HG03066 (cell line): ENCODE results near the gene PRF1.
"Not testable (repeated sequence)": the region's sequence is repeated elsewhere in the genome, so short reads cannot be mapped to it uniquely, and the experiment has no call there.

Experiments used
- ATAC-seq: cut with Tn5 transposase; IDR thresholded peaks from one replicate; pipeline ENCODE4 v1.9.1; 2021; ENCODE audit warnings: low read depth; ENCODE audit not compliant: unreplicated experiment

The PRF1 gene

GRCh38 chr10:70618663-70619062 is 16.1 kb upstream of the PRF1 start:
- no peak for ATAC-seq

- no peak for ATAC-seq
These were observed 15.4 kb upstream of the PRF1 start for GRCh38 chr10:70617798-70618568.

DNA sequence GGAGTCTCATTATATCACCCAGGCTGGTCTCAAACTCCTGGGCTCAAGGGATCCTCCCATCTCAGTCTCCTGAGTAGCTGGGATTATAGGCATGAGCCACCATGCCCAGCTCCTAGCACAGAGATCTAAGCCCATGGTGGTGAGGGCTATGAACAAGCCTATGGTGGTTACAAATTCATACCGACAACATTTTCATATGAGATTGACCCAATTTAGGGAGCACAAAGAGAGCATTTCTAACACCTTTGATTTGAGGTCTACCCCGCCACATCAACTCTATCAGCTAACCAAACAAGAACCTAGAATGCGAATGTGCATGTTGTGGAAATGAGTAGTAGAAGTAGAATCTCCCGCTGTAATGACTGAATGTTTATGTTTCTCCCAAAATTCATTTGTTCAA is 14.2 kb upstream of the PRF1 start:
- no peak for ATAC-seq

DNA sequence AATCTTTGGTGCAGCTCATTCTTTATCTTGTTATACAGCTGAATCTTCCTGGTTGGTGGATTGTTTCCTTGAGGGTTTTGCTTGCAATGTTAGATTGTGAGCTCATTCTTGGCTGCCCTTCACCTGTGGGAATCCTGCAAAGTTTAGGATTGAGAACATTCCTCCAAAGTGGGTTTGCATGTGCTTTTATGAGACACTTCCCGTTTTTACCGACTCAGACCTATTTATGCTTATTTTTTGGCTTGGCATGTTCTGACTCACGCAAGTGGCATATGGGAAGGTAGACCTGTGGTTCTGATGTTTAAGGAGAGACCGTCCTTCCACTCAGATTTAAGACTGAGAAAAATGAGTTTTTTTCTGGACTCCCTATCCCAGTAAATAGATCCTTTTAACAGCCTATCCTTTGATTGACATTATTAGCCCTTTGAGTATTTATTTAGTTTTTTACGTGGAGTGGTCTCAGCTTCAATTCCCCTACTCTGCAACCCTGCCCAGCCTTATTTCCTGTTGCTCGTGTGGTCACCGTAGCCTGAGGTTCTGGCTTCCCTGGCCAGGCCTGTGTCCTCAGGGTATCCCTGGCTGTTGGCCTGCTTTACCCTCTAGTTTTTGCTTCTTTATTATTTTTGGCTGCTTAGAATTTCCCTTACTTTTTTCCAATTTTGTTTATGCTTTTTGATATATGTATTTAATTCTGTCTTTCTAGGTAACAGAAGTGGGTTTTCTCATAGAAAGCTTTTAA is 13.4 kb upstream of the PRF1 start:
- ATAC-seq: no peak

GRCh38 chr10:70615211-70615610 is 12.7 kb upstream of the PRF1 start:
- ATAC-seq: no peak

- ATAC-seq: not testable (repeated sequence)
These were observed 11.8 kb upstream of the PRF1 start for GRCh38 chr10:70614364-70614763.

DNA sequence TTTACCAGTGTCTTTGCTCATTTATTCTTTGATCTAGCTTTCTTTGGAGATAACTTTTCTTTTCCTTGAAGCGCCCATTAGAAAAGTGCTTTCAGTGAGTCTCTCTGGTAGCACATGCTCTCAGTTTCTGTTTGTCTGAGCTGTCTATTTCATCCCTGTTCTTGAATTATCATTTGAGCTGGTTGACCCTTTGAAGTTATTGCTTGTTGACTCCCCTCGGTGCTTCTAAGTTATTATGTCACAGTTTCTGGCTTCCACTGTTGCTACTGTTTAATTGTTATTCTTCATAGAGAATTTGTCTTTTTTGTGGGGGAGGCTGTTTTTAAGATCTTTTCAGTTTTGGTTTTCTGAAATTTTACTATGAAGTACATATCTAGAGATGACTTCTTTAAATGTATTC is 11.4 kb upstream of the PRF1 start:
- ATAC-seq: no peak

DNA sequence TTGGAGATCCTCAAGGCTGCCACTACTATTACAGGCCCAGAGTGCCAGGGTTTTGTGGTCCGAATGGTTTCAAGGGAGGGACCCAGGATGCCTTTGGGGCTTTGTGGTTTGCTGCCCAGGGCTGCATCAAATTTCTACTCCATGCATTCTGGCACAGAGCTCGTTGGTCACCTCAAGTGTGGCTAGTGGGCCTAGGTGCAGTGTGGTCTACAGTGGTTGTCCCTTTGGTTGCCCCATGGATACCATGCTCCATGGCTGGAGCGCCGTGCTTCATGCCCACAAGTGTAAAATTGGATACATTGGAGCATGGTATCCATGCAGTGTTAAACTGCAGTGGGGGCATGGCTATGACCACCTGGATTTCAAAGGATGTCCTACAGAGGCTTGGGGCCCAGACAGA is 5.4 kb upstream of the PRF1 start:
- ATAC-seq: no peak

GRCh38 chr10:70605161-70605560 is 2.6 kb upstream of the PRF1 start:
- no peak for ATAC-seq

- ATAC-seq: no peak
These were observed 1.6 kb upstream of the PRF1 start for GRCh38 chr10:70604106-70604505.

DNA sequence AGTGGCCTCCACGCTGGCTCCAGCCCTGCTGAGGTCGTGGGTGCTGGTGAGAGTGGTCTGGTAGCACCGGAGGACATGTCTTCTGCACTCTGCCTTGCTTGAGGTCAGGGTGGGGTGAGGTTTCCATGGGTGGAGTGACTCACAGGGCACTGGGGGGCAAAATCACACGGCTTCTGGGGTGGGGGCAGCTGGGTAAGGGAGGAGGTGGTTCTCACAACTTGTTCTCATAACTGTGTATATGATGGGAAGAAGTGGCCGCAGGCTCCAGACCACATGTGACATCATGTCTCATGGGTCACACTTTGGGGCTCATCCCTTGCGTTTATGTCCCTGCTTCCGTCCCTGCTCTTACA is 884 bp upstream of the PRF1 start:
- no peak for ATAC-seq

DNA sequence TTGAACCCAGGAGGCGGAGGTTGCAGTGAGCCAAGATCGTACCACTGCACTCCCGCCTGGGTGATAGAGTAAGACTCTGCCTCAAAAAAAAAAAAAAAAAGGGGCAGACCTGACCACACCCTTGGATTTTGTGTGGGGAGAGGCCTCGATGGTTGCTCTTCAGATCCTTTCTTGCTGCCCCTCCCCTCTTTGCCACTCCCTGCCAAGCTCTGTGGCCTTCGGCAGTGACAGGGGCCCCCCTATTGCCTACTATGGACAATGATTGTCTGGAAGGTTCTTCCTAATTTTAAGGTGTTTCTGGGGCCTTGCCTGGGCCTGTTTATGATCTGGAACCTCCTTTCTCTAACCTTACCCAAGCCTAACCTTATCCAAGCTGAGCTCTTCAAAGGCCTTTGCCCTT is 795 bp downstream of the PRF1 start:
- no peak for ATAC-seq

DNA sequence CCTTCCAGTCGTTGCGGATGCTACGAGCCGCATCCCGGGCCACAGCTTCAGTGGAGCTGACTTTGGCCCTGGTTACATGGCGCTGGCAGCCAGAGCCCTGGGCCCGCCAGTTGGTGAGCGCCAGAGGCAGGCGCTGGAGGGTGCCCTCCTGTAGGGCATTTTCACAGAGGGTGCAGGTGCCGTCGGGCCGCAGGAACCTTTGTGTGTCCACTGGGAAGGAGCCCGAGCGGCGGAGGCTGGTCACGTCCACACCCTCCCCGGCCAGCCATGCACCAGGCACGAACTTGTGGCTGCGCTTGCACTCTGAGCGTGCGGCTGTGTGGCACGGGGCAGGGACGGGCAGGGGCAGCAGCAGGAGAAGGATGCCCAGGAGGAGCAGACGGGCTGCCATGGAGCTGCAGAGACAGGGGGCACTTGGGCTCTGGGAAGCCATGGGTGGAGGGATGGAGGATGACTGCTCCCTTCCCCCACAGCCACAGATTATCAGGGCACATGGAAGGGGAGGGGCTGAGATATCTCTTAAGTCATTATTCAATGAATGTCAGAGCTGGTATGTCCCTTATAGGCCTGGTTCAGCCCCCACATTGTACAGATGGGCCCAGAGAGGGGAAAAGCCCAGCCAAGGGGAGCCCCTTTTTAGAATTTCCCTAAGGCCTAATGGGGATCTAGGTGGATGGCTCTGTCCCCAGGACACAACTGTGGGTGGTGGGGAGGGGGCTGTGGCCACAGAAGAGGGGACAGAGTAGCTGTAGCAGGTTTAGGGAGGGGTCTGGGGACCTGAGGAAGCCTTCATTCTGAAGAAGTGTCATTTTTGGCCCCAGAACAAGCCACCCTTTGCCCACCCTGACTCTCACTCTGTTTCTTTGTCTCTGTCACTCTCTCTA is 1.8 kb downstream of the PRF1 start:
- ATAC-seq: no peak

DNA sequence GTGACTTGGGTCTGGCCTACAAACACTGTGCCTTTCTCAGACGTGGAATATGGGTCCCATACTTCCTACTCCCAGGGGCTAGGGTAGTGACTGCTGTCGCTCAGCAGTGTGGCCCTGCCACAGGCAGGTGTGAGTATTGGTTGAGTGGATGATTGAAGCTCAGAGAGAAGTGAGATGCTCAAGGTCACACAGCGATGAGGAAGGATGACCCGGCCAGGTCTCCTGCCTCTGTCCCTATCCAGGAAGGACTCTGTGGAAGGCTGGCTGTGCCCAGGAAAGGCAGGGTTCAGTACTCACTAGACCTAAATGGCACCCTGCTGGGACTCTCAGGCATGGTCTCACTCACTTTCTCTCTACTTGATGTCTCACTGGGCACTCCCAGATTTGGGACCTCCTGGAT is 2.8 kb downstream of the PRF1 start:
- no peak for ATAC-seq

GRCh38 chr10:70599319-70599718 is 3.2 kb downstream of the PRF1 start:
- ATAC-seq: no peak

DNA sequence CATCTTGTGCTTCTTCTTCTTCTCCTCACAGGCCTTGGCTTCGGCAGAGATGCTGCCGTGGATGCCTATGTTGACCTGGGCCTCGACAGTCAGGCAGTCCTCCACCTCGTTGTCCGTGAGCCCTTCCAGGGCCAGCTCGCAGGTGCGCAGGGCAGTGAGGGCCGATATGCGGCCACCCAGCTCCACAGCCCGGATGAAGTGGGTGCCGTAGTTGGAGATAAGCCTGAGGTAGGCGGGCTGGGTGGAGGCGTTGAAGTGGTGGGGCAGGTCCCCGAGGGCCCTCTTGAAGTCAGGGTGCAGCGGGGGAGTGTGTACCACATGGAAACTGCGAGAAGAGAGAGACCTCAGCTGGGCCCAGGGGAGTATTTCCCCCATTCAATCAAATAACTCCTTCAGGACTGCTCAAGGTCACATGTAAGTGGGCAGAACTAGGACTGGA is 3.7 kb downstream of the PRF1 start:
- ATAC-seq: no peak

GRCh38 chr10:70597856-70598815 is 4.4 kb downstream of the PRF1 start:
- ATAC-seq: no peak

- no peak for ATAC-seq
These were observed 5.4 kb downstream of the PRF1 start for GRCh38 chr10:70596860-70597809.
